ENCODE data around the gene RPL15.

The RPL15 gene

GRCh38 chr3:23968463-23969184, 51.7 kb downstream of the RPL15 start:
- DNase-seq: no peak

GRCh38 chr3:23969393-23969792, 52.5 kb downstream of the RPL15 start:
- DNase-seq: no peak
